GM18909 (cell line): ENCODE measurements around the gene KHDC1.
"Not testable (repeated sequence)": the region's sequence is repeated elsewhere in the genome, so short reads cannot be mapped to it uniquely, and the experiment has no call there.

Source experiments
- ATAC-seq: cut with Tn5 transposase; IDR thresholded peaks from one replicate; pipeline ENCODE4 v1.9.1; 2021; ENCODE audit warnings: mild to moderate bottlenecking; ENCODE audit not compliant: unreplicated experiment, poor library complexity

The KHDC1 gene

GRCh38 chr6:73262671-73263569 lies at the start of gene KHDC1:
TSS of gene KHDC1 (minus strand) at chr6:73263196. CDS start at chr6:73242517, 20,679 bp downstream.
- peak; percentile 90 for ATAC-seq

GRCh38 chr6:73310503-73310845 lies 47.5 kb upstream of the KHDC1 start:
- ATAC-seq, result not testable (repeated sequence)

GRCh38 chr6:73309785-73310502 lies 46.9 kb upstream of the KHDC1 start:
- ATAC-seq, result peak; percentile 97

- ATAC-seq, result no peak
These were observed 46.5 kb upstream of the KHDC1 start for GRCh38 chr6:73309535-73309784.

- peak; percentile 8 for ATAC-seq
These were observed 45.9 kb upstream of the KHDC1 start for GRCh38 chr6:73308712-73309534.

GRCh38 chr6:73303773-73304172 lies 40.8 kb upstream of the KHDC1 start:
- not testable (repeated sequence) for ATAC-seq

GRCh38 chr6:73302339-73302738 lies 39.3 kb upstream of the KHDC1 start:
- no peak for ATAC-seq

GRCh38 chr6:73299151-73299971 lies 36.4 kb upstream of the KHDC1 start:
- ATAC-seq, result no peak

GRCh38 chr6:73293331-73293730 lies 30.3 kb upstream of the KHDC1 start:
- no peak for ATAC-seq

- no peak for ATAC-seq
These were observed 27.4 kb upstream of the KHDC1 start for GRCh38 chr6:73290435-73290834.

- ATAC-seq, result no peak
These were observed 23.8 kb upstream of the KHDC1 start for GRCh38 chr6:73286752-73287151.

GRCh38 chr6:73285674-73286283 lies 22.8 kb upstream of the KHDC1 start:
- ATAC-seq, result no peak

GRCh38 chr6:73282871-73283270 lies 19.9 kb upstream of the KHDC1 start:
- no peak for ATAC-seq

GRCh38 chr6:73281684-73282083 lies 18.7 kb upstream of the KHDC1 start:
- ATAC-seq, result not testable (repeated sequence)

GRCh38 chr6:73269296-73269695 lies 6.3 kb upstream of the KHDC1 start:
- not testable (repeated sequence) for ATAC-seq

- not testable (repeated sequence) for ATAC-seq
These were observed 5.9 kb upstream of the KHDC1 start for GRCh38 chr6:73268896-73269295.

- no peak for ATAC-seq
These were observed 1.4 kb upstream of the KHDC1 start for GRCh38 chr6:73264446-73264845.

GRCh38 chr6:73263570-73263909 lies 544 bp upstream of the KHDC1 start:
- peak; percentile 0 for ATAC-seq

- ATAC-seq, result no peak
These were observed 4.3 kb downstream of the KHDC1 start for GRCh38 chr6:73258721-73259120.

- ATAC-seq, result not testable (repeated sequence)
These were observed 8.7 kb downstream of the KHDC1 start for GRCh38 chr6:73254323-73254722.
